Activated effector memory CD4-positive, alpha-beta T cell treated with anti-CD3 and anti-CD28 coated beads, Interleukin-2, amount 50 U/mL, for 16 hours (primary cell): Measurements from ENCODE around the gene DGKD.

Source experiments
- DNase-seq: peaks from one replicate; pipeline ENCODE4 v3.0.0-alpha.2; 2020

DGKD gene

DNA sequence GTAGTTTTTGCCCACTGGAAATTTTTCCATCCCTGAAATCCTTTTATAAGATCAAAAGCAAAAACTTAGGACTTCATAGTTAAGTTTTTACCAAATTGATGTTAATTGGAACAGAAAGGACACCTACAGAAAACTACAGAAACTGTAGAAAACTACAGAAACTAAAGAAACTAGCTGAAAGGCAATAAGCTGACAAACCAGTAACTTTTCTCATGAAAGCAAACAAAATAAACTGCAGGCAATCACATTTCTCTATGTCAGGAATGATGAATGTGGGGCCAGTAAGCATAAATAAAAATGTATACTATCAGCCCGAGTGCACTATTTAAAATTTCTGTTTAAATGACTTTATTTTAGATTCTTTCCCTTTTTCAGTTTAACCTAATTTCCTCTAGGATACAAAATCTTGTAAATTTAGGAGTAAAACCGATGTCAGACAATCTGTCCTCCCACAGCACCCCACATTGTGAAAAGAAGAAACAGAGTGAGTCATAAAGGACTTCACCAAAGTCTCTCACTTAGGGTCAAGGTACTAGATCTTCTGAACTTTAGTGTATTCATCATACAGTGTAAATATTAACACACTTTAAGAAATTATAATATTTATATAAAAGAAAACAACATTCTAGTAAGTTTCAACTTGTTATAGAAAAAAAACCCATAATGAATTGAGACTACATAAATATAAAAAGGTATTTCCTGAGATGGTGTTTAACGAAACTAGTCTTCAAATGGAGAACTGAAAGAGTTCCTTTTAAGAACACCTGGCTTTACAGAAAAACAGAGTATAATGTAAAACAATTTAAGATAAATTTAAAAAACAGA, 165.7 kb downstream of the DGKD start:
- no peak for DNase-seq
